ENCODE measurements around the gene ESYT1.

DNA sequence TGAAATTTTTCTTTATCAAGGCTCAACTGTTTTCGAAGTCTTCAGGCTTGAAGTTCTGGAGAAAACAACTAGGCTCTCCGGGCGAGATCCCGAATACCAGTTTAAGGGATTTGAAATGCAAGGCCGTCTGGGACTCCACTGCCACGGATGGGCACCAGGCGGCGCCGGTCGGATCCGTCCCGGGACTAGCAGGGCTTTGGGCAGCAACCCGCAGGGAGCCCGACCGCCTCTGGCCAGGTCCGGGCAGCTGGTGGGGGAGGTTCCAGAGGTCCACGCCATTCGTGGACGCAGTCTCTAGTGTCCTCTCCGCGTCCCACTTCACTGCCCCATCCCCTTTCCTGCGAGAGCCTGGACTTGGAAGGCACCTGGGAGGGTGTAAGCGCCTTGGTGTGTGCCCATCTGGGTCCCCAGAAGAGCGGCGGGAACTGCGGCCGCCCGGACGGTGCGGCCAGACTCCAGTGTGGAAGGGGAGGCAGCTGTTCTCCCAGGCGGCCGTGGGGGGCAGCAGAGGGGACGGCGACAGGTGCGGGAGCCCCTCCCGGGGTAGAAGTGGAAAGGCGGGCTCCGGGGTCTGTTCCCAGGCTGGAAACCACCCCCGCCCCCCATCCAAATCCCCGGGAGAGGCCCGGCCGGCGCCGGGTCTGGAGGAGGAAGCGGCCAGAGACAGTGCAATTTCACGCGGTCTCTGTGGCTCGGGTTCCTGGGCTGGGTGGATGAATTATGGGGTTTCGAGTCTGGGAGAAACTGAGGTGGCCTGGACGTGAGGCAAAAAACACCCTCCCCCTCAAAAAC lies 48.9 kb upstream of the ESYT1 start:
- peak; percentile 87 for TF ChIP-seq CTCF (IDR thresholded peaks at IDR 0.05; ENCODE audit: low read depth, low read length, missing input control)
- peak; percentile 54 for TF ChIP-seq TAF1 (conservative IDR thresholded peaks at IDR 0.05)
- TF ChIP-seq, protein P1, sequence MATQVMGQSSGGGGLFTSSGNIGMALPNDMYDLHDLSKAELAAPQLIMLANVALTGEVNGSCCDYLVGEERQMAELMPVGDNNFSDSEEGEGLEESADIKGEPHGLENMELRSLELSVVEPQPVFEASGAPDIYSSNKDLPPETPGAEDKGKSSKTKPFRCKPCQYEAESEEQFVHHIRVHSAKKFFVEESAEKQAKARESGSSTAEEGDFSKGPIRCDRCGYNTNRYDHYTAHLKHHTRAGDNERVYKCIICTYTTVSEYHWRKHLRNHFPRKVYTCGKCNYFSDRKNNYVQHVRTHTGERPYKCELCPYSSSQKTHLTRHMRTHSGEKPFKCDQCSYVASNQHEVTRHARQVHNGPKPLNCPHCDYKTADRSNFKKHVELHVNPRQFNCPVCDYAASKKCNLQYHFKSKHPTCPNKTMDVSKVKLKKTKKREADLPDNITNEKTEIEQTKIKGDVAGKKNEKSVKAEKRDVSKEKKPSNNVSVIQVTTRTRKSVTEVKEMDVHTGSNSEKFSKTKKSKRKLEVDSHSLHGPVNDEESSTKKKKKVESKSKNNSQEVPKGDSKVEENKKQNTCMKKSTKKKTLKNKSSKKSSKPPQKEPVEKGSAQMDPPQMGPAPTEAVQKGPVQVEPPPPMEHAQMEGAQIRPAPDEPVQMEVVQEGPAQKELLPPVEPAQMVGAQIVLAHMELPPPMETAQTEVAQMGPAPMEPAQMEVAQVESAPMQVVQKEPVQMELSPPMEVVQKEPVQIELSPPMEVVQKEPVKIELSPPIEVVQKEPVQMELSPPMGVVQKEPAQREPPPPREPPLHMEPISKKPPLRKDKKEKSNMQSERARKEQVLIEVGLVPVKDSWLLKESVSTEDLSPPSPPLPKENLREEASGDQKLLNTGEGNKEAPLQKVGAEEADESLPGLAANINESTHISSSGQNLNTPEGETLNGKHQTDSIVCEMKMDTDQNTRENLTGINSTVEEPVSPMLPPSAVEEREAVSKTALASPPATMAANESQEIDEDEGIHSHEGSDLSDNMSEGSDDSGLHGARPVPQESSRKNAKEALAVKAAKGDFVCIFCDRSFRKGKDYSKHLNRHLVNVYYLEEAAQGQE (IDR thresholded peaks at IDR 0.05), result peak; percentile 68

All from liver (tissue), 3 donors.